Loucy (cell line): ENCODE measurements around the gene PORCN.

ENCODE experiments used
- CTCF ChIP-seq: fragments of 200-600 bp; sonication (generic); conservative IDR thresholded peaks from 2 replicates; pipeline ENCODE4 v1.5.1; 2014; ENCODE audit warnings: mild to moderate bottlenecking, antibody characterized with exemption, low read length
- EZH2phosphoT487 ChIP-seq: fragments of 200-600 bp; IDR thresholded peaks from 2 replicates; pipeline ENCODE4 v1.6.1; 2018; ENCODE audit warnings: antibody characterized with exemption, mild to moderate bottlenecking, moderate library complexity, borderline replicate concordance

GRCh38 chrX:48548871-48549270 is 40.1 kb downstream of the PORCN start:
- TF ChIP-seq CTCF, result no peak
- TF ChIP-seq EZH2phosphoT487, result no peak
